ACC112 (cell line): ENCODE measurements around the gene CRTC2.

Source experiments
- H2AFZ ChIP-seq: fragments of 200-600 bp; sonication (generic); one replicate; pipeline ENCODE4 v1.6.0; 2017; ENCODE audit warnings: antibody characterized with exemption, low read length; ENCODE audit not compliant: unreplicated experiment
- H3K27ac ChIP-seq: fragments of 200-600 bp; sonication (generic); 2 replicates; pipeline ENCODE4 v1.5.1; 2014; ENCODE audit warnings: low read depth, mild to moderate bottlenecking, antibody characterized with exemption, low read length, moderate library complexity
- H3K27me3 ChIP-seq: fragments of 200-600 bp; sonication (generic); 2 replicates; pipeline ENCODE4 v1.6.1; 2014; ENCODE audit warnings: mild to moderate bottlenecking, antibody characterized with exemption, low read length, moderate library complexity, mixed read lengths; ENCODE audit not compliant: insufficient read depth
- H3K36me3 ChIP-seq: fragments of 200-600 bp; sonication (generic); 2 replicates; pipeline ENCODE4 v1.6.1; 2016; ENCODE audit warnings: mild to moderate bottlenecking, antibody characterized with exemption, low read length, moderate library complexity, mixed read lengths; ENCODE audit not compliant: insufficient read depth
- H3K4me1 ChIP-seq: fragments of 200-600 bp; sonication (generic); one replicate; pipeline ENCODE4 v1.6.1; 2016; ENCODE audit warnings: low read length, mixed read lengths; ENCODE audit not compliant: insufficient read depth, unreplicated experiment, control insufficient read depth
- H3K4me3 ChIP-seq: fragments of 200-600 bp; sonication (generic); 2 replicates; pipeline ENCODE4 v1.5.1; 2014; ENCODE audit warnings: mild to moderate bottlenecking, low read depth, low read length
- H3K79me2 ChIP-seq: fragments of 200-600 bp; sonication (generic); one replicate; pipeline ENCODE4 v1.6.0; 2016; ENCODE audit warnings: low read length; ENCODE audit not compliant: control insufficient read depth, unreplicated experiment, insufficient read depth

The CRTC2 gene

GRCh38 chr1:153973525-153973924 is 15.1 kb upstream of the CRTC2 start:
- peaks cover 18% of the 10 kb centered on the region for H3K4me1 ChIP-seq
- no peak overlapping the region for H3K4me3 ChIP-seq
- no peak overlapping the region for H3K27ac ChIP-seq
- H2AFZ ChIP-seq, result no peak overlapping the region
- peaks cover 19% of the 10 kb centered on the region for H3K79me2 ChIP-seq
- peaks cover 10% of the 10 kb centered on the region; the same call in 1 of the 2 replicates for H3K36me3 ChIP-seq
- H3K27me3 ChIP-seq, result no peaks in the 10 kb centered on the region

- no peak overlapping the region for H3K27ac ChIP-seq
- peaks cover 18% of the 10 kb centered on the region for H3K4me1 ChIP-seq
- H3K36me3 ChIP-seq, result peaks cover 10% of the 10 kb centered on the region; the same call in 1 of the 2 replicates
- H2AFZ ChIP-seq, result no peak overlapping the region
- no peaks in the 10 kb centered on the region for H3K27me3 ChIP-seq
- H3K79me2 ChIP-seq, result peaks cover 19% of the 10 kb centered on the region
- no peak overlapping the region for H3K4me3 ChIP-seq
These were observed 14.7 kb upstream of the CRTC2 start for GRCh38 chr1:153973071-153973470.

- Histone ChIP-seq H3K79me2 (peaks cover 7% of the 10 kb centered on the region), H2AFZ (no peak overlapping the region), H3K27ac (no peak overlapping the region), H3K4me3 (no peak overlapping the region), H3K4me1 (peaks cover 11% of the 10 kb centered on the region), H3K27me3 (no peaks in the 10 kb centered on the region), H3K36me3 (peaks cover 10% of the 10 kb centered on the region; the same call in 1 of the 2 replicates)
These were observed 11.9 kb upstream of the CRTC2 start for GRCh38 chr1:153970346-153970745.

GRCh38 chr1:153968972-153969371 is 10.6 kb upstream of the CRTC2 start:
- Histone ChIP-seq H3K4me3 (peak overlapping the region; percentile 81), H3K4me1 (peaks cover 11% of the 10 kb centered on the region), H3K27me3 (no peaks in the 10 kb centered on the region), H3K36me3 (0 out of 2 replicates have a peak, but pooled peaks cover under 1% of the 10 kb centered on the region), H3K27ac (no peak overlapping the region), H2AFZ (no peak overlapping the region), H3K79me2 (peaks cover 7% of the 10 kb centered on the region)

- H3K27ac ChIP-seq, result no peak overlapping the region
These were observed 10.0 kb upstream of the CRTC2 start for GRCh38 chr1:153968408-153968807.

GRCh38 chr1:153968000-153968363 is 9.6 kb upstream of the CRTC2 start:
- Histone ChIP-seq H2AFZ (peak overlapping the region; percentile 78), H3K36me3 (no peaks in the 10 kb centered on the region), H3K27ac (no peak overlapping the region), H3K79me2 (peaks cover 9% of the 10 kb centered on the region), H3K27me3 (no peaks in the 10 kb centered on the region), H3K4me3 (peak overlapping the region; percentile 81), H3K4me1 (peaks cover 11% of the 10 kb centered on the region)

More at GRCh38 chr1:153968408-153968807, 10.0 kb upstream of the CRTC2 start:
- peak overlapping the region; percentile 78 for H2AFZ ChIP-seq
- no peaks in the 10 kb centered on the region for H3K27me3 ChIP-seq
- no peaks in the 10 kb centered on the region for H3K36me3 ChIP-seq
- peak overlapping the region; percentile 81 for H3K4me3 ChIP-seq
- H3K4me1 ChIP-seq, result peaks cover 11% of the 10 kb centered on the region
- peaks cover 7% of the 10 kb centered on the region for H3K79me2 ChIP-seq

GRCh38 chr1:153967107-153967999 is 8.9 kb upstream of the CRTC2 start, which contains the start of gene CREB3L4:
CREB3L4 (plus strand) TSS chr1:153967902; CDS start chr1:153968526, 624 bp downstream.
- H3K79me2 ChIP-seq, result peaks cover 15% of the 10 kb centered on the region
- peak within 1 kb of the TSS; percentile 76 for H3K27ac ChIP-seq
- H3K36me3 ChIP-seq, result no peaks in the 10 kb centered on the region
- no peaks in the 10 kb centered on the region for H3K27me3 ChIP-seq
- H2AFZ ChIP-seq, result peak within 1 kb of the TSS; percentile 78
- peak within 1 kb of the TSS; percentile 81 for H3K4me3 ChIP-seq
- H3K4me1 ChIP-seq, result peaks cover 12% of the 10 kb centered on the region

- no peaks in the 10 kb centered on the region for H3K36me3 ChIP-seq
- peaks cover 25% of the 10 kb centered on the region for H3K4me1 ChIP-seq
- no peaks in the 10 kb centered on the region for H3K27me3 ChIP-seq
- H2AFZ ChIP-seq, result peak overlapping the region; percentile 16
- peaks cover 27% of the 10 kb centered on the region for H3K79me2 ChIP-seq
- peak overlapping the region; percentile 89 for H3K4me3 ChIP-seq
- peak overlapping the region; percentile 86 for H3K27ac ChIP-seq
These were observed 5.5 kb upstream of the CRTC2 start for GRCh38 chr1:153963850-153964331.

- H2AFZ ChIP-seq, result peak within 1 kb of the TSS; percentile 48
- H3K36me3 ChIP-seq, result no peaks in the 10 kb centered on the region
- H3K27ac ChIP-seq, result peak within 1 kb of the TSS; percentile 86
- peak within 1 kb of the TSS; percentile 89 for H3K4me3 ChIP-seq
- H3K27me3 ChIP-seq, result no peaks in the 10 kb centered on the region
- peaks cover 21% of the 10 kb centered on the region for H3K4me1 ChIP-seq
- H3K79me2 ChIP-seq, result peaks cover 27% of the 10 kb centered on the region
These were observed 4.8 kb upstream of the CRTC2 start, which contains the start of gene SLC39A1 for GRCh38 chr1:153963030-153963849. SLC39A1 (minus strand) TSS chr1:153963537; CDS start chr1:153962715, 822 bp downstream.
